ENCODE measurements around the gene PMEL.
"Not testable (repeated sequence)": the region's sequence is repeated elsewhere in the genome, so short reads cannot be mapped to it uniquely, and the experiment has no call there.

The PMEL gene

DNA sequence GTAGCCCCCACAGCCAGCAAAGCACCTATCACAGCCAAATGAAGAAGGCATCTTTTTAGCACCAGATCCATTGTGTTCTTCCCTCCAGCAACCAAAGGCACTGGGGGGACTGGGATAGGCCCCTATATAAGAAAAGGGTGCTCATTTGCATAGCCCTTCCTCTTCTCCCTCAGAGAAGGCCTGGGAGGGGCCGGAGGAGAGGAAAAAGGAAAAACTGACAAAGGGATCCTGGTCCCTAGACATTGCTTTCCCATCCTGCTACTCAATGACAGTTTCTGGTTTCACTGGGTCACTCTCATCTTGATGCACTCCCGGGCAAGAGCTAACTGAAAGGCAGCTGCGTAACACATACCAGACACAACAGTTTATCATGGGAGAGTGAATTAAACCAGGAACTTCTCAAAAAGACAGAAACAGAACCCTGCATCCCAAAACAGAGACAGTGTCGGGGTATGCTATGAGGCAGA is at the start of gene PMEL:
TSS of gene PMEL (minus strand) at position 102 of the 467 bp plus-strand sequence. CDS start at position 71, 31 bp downstream.
- peak; percentile 25 for DNase-seq (ENCODE audit: insufficient read length, low spot score)
- no peak for FAIRE-seq

DNA sequence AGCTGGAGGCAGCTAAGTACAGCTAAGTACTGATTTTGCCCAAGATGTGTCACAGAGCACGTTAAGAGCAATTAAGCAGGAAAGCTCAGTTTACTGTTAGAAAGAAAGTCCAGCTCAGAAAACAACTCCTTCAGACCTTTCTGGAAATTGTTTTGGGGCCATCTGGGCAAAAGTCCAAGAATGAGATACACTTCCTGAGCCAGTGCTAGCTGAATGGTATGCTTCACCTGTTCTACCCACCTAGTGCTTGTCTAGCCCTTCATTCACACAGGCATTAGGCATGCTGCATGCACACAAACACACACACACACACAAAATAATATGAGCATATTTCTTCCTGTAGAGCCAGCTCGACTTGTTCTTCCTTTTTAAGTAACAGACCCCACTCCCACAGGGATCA is 48.4 kb upstream of the PMEL start:
- FAIRE-seq (no peak), DNase-seq (ENCODE audit: insufficient read length, low spot score) (no peak)

DNA sequence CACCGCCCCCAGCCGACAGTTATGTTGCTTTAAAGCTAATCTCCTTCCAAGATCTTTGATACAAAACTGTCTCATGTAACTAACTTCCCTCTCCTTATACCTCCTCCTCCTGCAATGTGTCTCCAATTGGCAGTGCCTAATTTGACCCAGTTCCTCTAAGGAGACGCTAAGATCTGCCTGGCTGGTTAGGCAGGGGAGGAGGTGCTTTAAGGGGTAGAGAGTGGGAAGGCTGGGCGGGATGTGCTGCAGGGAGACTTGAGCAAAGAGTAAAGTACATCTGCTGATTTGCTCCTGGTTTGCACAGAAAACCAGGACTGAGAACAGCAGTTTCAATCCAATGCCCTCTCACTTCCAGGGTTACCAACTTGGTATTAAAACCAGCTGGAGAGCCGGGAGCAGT is 47.6 kb upstream of the PMEL start:
- no peak for DNase-seq (ENCODE audit: insufficient read length, low spot score)
- FAIRE-seq = no peak

DNA sequence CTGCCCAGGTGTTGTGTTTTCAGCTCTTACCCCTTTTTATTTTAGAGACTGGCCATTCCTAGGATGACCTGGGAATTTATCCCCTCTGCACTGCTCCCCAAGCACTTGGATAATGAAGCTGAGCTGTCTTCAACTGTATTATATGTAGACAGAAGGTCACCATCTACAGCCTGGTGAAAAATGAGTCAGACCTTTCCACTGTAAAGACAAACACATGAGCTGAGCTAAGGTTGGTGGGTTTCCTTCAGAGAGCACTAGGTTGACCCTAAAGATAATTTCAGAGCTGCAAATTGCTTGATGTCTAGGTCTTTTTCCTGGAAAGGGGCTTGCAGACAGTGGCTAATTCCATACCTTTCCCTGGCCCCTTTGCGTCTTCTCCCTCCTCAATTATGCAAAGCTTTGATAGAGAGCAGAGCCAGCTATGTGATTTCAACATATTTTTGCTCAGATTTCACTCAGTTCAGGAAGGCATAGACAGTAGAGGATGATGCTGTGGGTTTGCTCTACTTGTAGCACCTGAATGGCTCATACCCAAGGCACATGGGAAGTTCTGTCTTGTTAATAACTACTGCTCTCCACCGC is 45.8 kb upstream of the PMEL start:
- FAIRE-seq (no peak), DNase-seq (ENCODE audit: insufficient read length, low spot score) (no peak)

DNA sequence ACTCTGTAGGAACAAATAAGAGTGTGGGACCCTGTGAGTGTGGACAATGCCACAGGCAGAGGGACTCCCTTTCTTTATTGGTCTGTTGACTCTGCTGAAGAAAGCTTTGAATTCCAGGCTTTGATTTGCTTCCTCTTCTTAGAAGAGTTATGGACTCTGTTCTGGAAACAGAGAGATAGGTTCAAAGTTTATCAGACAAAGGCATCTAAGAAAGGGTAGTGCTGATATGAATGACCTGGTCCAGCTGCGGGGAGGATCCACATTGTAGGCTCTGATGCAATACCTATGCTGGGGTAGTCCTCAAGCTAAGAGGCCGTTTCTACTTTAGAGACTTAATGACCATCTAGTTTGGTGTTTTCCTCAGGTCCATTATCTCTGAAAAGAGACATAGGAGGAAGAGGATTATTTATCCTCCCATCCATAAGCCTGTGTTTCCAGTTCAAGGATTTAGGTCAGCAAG is 44.3 kb upstream of the PMEL start:
- FAIRE-seq (no peak), DNase-seq (ENCODE audit: insufficient read length, low spot score) (no peak)

DNA sequence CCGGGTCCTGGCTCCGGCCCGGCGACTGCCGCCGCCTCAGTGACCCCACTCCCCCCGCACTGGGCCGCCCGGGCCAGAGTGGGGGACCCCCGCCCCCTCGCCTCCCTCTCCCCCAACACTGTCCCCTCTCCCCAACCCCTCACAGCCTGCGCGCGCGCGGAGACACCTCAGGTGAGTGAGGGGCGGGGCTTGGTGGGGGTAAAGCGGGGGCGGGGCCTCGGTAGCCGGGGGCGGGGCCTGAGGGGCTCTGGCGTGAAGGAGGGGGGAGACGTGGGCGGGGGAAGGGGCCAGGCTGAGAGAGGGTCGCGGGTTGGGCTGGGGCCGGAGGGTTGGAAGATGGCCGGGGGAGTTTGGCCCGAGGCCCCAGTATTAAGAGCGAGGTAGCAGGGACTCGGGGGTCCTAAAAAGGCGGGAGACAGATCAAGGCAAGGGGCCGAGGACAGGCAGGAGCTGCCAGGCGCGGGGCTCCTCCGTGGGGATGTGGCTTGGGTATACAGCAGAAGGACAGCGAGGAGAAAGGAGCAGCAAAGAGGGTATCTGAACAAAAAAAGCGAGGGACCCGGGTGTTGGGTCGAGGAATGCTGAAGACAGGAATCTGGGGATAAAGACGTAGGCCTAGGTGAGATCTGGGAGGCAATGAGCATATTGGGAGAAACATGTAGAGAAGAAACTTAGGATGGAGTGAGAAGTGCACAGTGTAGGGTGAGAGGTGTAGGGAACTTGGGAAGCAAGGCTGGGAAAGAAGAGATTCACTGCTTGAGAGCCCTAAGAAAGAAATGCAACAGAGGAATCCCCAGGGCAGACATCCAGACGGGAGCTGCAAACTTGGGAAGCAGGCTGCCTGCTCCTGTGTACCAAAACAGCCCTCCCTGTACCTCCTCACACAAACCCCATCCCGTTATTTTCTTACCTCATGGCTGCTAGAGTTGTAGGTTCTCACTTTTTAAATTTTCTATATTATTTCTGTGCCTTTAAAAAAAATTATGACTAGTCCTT is 42.0 kb upstream of the PMEL start:
- DNase-seq (ENCODE audit: insufficient read length, low spot score) (peak; percentile 65), FAIRE-seq (no peak)

DNA sequence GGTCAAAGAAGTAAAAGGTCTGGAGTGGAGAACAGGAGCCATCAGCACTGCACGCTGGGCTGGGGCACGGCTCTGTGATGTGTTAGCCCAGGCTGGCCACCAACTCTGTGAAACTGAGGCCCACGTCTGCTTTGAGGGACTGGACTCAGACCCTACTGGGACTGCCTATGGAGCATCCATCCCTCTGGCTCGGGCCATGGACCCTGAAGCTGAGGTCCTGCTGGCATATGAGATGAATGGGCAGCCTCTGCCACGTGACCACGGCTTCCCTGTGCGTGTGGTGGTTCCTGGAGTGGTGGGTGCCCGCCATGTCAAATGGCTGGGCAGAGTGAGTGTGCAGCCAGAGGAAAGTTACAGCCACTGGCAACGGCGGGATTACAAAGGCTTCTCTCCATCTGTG is 38.4 kb upstream of the PMEL start:
- DNase-seq (ENCODE audit: insufficient read length, low spot score) = no peak

DNA sequence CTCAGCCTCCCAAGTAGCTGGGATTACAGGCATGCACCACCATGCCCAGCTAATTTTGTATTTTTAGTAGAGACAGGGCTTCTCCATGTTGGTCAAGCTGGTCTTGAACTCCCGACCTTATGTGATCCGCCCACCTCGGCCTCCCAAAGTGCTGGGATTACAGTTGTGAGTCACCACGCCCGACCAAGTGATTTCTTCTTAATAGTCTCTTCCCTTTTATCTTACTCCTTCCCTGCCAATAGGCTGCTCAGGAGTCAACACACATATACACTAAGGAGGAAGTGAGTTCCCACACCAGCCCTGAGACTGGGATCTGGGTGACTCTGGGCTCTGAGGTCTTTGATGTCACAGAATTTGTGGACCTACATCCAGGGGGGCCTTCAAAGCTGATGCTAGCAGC is 37.5 kb upstream of the PMEL start:
- not testable (repeated sequence) for FAIRE-seq; DNase-seq (ENCODE audit: insufficient read length, low spot score)

More for the DNA sequence above, 38.4 kb upstream of the PMEL start:
- FAIRE-seq = no peak

DNA sequence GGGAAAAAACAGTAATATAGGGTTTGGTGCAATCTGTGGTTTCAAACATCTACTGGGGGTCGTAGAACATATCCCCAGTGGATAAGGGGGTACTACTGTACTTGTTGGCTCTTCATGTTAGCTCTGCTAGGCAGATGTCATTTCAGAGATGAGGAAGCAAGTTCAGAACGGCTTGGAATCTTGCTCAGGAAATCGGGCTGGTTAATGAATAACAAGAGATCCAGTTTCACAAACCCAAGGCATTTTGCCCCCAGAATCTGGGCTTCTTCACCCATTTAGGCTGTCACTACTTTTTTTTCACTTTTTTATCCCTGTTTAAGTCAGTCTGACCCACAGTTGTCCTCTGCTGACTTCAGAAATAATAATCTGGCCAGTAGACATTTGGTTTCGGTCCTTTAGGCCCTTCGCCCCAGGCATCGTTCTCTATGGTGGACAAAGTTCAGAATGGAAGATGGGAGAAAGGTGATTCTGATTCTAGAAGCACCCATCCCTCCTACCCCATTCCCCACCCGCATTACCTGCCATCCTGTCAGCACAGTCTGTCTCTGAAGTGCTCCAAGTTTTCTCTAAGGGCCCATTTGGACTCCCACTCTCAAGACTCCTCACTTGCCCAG is 35.8 kb upstream of the PMEL start:
- DNase-seq (ENCODE audit: insufficient read length, low spot score) (no peak), FAIRE-seq (no peak)

DNA sequence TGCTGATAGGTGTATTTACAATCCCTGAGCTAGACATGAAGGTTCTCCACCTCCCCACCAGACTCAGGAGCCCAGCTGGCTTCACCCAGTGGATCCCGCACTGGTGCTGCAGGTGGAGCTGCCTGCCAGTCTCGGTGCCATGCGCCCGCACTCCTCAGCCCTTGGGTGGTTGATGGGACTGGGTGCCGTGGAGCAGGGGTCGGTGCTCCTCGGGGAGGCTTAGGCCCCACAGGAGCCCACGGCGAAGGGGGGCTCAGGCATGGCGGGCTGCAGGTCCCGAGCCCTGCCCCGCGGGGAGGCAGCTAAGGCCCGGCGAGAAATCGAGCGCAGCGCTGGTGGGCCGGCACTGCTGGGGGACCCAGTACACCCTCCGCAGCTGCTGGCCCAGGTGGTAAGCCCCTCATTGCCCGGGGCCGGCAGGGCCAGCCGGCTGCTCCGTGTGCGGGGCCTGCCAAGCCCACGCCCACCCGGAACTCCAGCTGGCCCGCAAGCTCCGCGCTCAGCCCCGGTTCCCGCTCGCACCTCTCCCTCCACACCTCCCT is 34.2 kb upstream of the PMEL start:
- FAIRE-seq; DNase-seq (ENCODE audit: insufficient read length, low spot score): not testable (repeated sequence)

DNA sequence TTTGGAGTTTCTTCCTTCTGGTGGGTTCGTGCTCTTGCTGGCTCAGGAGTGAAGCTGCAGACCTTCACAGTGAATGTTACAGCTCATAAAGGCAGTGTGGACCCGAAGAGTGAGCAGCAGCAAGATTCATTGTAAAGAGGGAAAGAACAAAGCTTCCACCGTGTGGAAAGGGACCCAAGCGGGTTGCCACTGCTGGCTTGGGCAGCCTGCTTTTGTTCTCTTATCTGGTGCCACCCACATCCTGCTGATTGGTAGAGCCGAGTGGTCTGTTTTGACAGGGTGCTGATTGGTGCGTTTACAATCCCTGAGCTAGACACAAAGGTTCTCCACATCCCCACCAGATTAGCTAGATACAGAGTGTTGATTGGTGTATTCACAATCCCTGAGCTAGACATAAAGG is 33.7 kb upstream of the PMEL start:
- not testable (repeated sequence) for FAIRE-seq

DNA sequence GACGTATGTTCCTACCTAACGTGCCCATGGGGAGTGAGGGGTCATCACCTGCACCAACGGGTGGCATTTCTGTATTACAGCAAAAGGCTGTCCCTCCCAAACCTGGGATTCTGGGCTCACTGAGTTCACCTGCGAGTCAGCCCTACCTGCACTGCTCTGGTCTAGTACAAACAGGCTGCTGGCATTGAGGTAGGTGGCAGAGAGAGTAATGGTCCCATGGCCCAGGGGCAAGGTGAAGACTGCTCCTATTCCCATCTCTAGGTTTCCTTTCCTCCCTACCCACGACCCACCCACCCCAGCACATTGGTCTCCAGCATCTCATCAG is 31.7 kb upstream of the PMEL start:
- FAIRE-seq (no peak), DNase-seq (ENCODE audit: insufficient read length, low spot score) (no peak)

More for the DNA sequence above, 33.7 kb upstream of the PMEL start:
- DNase-seq (ENCODE audit: insufficient read length, low spot score) = not testable (repeated sequence)

DNA sequence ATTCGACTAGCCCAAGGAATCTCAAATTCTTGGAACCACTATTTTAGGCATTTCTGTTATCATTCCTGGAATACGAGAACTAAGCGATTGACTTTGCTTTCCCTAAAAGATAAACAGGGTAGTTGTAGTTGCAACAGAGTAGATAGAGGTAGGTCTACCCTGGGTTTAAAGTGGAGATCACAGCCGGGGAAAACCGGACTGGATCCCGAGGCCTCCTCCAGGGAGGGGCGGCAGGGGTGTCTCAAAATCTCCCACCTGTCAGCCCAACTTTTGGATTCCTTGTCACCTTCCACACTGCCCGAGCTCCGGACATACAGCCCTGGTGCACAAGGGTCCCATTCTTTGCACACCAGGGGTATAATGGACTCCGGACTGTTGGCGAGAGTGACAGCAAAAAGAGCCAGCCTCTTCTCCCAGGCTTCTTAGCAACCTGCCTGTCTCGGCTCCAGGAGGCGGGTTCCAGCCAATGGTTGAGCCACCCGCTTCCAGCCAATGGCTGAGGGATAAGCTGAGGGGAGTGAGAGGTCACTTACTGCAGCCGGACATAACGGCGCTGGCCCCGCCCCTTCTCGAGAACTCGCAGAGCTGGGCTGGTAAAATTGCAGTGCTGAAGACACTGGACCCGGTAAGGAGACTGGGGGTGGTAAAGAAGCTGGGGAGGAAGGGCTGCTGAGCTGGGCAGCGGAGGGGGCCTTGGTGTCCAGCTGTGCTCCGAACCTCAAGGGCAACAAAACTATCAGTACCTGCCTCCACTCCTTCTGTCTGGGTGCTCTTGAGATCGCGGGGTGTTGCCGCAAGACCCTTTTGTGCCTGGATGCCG is 31.1 kb upstream of the PMEL start, which contains the start of gene SUOX:
TSS of gene SUOX (plus strand) at position 562 of the 820 bp plus-strand sequence. CDS start 4,946 bp downstream, outside the sequence.
- peak; percentile 99 for DNase-seq (ENCODE audit: insufficient read length, low spot score)
- peak; percentile 96 for FAIRE-seq

DNA sequence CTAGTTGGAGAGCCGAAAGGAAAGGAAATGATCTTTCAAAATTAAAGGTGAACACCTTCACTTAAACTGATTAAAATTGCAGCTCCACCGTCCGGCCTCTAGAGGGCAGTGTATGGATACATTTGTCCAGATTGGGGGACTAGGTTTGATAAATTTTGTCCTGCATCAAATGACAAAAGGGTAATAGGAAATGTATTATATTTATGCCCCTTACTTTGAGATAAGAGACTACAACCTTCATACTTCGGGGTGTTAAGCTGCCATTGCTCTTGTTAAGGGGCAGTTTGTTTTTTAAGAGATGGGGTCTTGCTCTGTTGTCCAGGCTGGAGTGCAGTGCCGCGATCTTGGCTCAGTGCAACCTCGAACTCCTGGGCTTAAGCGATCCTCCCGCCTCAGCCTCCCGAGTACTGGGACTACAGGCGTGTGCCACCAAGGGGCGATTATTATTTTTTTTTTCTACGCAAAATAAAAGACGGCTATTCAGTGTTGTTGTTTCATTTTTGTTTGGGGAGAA is 30.4 kb upstream of the PMEL start:
- no peak for FAIRE-seq
- peak; percentile 70 for DNase-seq (ENCODE audit: insufficient read length, low spot score)

DNA sequence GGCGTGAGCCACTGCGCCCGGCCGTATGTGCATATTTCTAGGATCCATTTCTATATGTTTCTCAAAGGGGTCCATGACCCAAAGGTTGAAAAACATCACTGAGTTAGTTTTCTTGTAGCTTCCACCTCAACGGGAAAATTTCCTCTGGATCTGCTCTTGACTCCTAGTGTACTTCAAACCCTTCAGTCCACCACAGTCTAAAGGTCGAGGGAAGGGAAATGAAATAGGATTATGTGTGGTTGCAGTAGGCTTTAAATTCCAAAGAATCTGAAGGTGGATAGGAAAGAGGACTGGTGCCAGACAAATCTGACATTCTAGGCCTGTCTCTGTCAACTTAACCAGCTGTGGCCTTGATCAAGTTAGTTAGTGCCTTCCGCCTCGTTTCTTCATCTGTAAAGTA is 29.5 kb upstream of the PMEL start:
- no peak for FAIRE-seq
- no peak for DNase-seq (ENCODE audit: insufficient read length, low spot score)

DNA sequence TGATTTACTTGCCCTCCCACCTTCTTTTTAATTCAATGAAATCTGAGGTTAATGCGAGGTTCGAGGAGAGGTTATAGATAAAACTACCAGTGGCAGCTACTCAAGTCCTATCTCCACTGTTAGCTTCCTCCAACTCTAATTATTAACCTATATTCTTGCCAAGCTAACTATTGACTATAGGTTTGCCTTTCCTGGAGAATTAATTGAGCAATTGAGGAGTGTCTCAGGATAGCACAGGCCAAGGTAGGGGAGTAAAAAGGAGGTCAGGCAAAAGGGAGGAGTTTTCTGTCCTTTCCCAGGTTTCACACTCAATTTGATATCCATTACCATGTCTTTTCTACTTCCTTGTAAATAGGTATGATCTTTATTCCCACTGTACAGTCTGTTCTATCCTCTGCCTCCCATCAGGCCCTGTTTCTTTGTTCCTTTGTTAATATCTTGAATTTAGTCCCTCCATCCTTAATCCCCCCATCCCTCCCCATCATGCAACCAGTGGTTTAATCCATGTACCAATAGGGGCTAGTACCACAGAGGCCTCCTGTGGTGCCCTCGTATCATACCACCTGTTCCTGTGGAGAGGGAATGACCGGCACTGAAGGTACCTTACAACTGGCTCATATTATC is 27.5 kb upstream of the PMEL start:
- DNase-seq (ENCODE audit: insufficient read length, low spot score) (no peak), FAIRE-seq (no peak)

DNA sequence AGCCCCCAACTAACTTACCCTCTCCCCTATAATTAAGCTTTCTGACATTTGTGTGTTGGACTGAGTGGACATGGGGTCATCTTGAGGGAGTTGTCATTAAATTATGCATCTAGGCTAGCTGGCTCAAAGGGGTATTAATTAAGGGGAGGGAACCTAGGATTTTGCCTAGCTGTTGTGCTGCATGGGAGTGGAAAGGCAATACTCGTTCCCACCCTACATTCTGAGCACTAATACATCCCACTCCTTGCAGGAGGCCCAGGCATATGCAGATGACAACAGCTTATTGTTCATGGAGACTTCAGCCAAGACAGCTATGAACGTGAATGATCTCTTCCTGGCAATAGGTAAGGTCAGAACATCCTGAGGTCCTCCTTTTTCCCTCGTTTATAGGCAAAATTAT is 25.3 kb upstream of the PMEL start:
- no peak for FAIRE-seq
- no peak for DNase-seq (ENCODE audit: insufficient read length, low spot score)

DNA sequence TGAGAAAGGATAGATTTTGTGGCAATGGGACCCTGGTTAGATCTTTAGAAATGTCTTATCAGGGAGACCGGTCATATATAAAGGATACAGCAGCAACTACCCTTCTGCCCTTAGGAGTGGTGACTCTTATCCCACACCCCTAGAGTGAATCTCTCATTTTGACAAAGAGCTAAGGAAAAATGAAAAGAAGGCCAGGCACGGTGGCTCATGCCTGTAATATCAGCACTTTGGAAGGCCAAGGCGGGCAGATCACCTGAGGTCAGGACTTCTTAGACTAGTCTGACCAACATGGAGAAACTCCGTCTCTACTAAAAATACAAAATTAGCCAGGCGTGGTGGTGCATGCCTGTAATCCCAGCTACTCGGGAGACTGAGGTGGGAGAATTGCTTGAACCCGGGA is 20.1 kb upstream of the PMEL start:
- not testable (repeated sequence) for FAIRE-seq; DNase-seq (ENCODE audit: insufficient read length, low spot score)

DNA sequence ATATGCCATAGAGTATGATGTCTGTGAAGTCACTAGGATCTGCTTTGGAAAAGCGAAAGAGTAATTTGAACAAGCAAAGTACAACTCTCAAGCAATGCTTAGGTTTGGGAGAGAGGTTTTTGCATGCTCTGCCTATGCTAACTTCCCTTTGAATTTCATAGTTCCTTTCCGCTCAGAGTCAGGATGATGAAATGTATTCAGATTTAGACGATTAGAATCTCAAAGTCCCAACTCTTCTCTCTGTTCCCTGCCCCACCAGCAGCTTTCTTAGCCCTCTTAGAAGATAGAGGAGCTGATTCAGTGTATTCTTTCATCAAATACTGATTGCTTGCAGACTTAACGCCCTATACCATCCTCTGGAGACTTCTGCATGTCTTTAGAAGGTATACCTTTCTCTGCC is 19.5 kb upstream of the PMEL start:
- FAIRE-seq (no peak), DNase-seq (ENCODE audit: insufficient read length, low spot score) (no peak)

Data from HTR-8/SVneo (cell line).